Activated CD4-positive, alpha-beta T cell treated with anti-CD3 and anti-CD28 coated beads, Interleukin-2, amount 50 U/mL, for 48 hours (primary cell): ENCODE results near the gene GPR4.

Source experiments
- DNase-seq, 2 experiments: peaks; one replicate each; pipeline ENCODE4 v3.0.0-alpha.2; 2020

GPR4 gene

DNA sequence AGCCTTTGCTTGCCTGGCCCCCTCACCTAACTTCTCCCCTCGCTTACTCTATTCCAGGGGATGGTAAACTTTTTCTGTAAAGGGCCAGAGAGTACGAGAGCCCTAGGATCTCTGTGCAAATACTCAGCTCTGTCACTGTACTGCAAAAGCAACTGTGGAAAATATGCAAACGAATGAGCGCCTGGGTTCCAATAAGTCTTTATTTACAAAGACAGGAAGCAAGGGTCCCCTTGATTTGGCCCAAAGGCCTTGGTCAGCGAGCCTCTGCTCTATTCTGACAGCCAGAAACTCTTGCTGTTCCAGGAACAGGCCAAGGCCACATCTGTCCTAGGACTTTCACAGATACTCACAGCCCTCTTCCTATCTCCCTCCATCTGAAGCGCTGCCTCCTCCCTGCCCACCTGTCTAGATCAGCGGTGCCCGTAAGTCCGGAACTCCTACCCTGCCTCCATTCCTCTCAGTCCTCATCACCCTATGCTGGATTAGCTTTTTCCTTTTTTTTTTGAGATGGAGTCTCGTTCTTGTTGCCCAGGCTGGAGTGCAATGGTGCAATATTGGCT is 54.7 kb downstream of the GPR4 start:
- DNase-seq, result no peak

DNA sequence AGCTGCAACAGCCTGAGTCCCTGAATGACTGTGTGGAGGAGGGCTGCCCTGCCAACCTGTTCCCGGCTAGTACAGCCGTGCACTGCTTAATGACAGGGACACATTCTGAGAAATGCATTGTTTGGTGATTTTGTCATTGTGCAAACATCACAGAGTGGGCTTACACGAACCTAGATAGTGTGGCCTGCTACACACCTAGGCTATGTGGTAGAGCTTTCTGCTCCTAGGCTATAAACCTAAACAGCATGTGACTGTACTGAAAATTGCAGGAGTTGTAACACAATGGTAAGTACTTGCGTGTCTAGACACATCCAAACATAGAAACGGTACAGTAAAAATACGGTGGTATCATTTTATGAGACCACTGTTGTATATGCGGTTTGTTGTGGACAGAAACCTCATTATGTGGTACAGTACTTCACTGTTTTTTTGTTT is 59.8 kb downstream of the GPR4 start:
- DNase-seq, result no peak
